B cell (primary cell): ENCODE data around the gene PRPF31. TPM values are rescaled to one million over a fixed set of nuclear protein-coding genes. Genes with fewer than 3 reads are reported as not detected.

Experiments used
- ATAC-seq: fragments of 200-7000 bp; cut with Tn5 transposase; one replicate; pipeline ENCODE4 v1.10.0; 2021; ENCODE audit warnings: low read depth, mild to moderate bottlenecking, moderate number of reproducible peaks, moderate library complexity
- CTCF ChIA-PET: fragments of 350-600 bp; sonication (Branson Sonifier 250); formaldehyde crosslinking; loops from one replicate; lab custom pipeline; 2021; ENCODE audit warnings: antibody characterized with exemption, inconsistent platforms; lab: Charles Lee
- POLR2A ChIA-PET: fragments of 350-600 bp; sonication (Branson Sonifier 250); formaldehyde crosslinking; loops from one replicate; lab custom pipeline; 2021; ENCODE audit warnings: antibody characterized with exemption; lab: Charles Lee
- DNase-seq: peaks from one replicate; pipeline ENCODE4 v3.0.0; 2013
- H2AFZ ChIP-seq: 2 replicates; pipeline ENCODE4 v1.6.1; 2012; ENCODE audit warnings: mild to moderate bottlenecking, low read depth, low read length; ENCODE audit not compliant: insufficient read depth, poor library complexity, severe bottlenecking
- H3K27ac ChIP-seq, 2 donors: 1 replicate in 1 of 2; 2 replicates in 1 of 2; pipeline ENCODE4 v1.5.1; 2012 to 2013; ENCODE audit warnings: low read length in 2 of 2, mild to moderate bottlenecking in 2 of 2, moderate library complexity in 1 of 2
- H3K27me3 ChIP-seq, 4 experiments: fragments of 200-600 bp in 1 of 4; sonication (generic) in 1 of 4; replicated peaks in 1 of 4; 1 replicate in 2 of 4; 2 replicates in 2 of 4; pipeline versions ENCODE4 v1.6.1 to v1.7.0; 2013 to 2016; ENCODE audit warnings: low read length in 3 of 4, mild to moderate bottlenecking in 2 of 4, mixed read lengths in 1 of 4, moderate library complexity in 1 of 4; ENCODE audit not compliant: insufficient read depth in 4 of 4, control insufficient read depth in 3 of 4; ENCODE audit errors: control extremely low read depth in 1 of 4
- H3K36me3 ChIP-seq, 2 experiments: replicated peaks in 1 of 2; 1 replicate in 1 of 2; 2 replicates in 1 of 2; pipeline versions ENCODE4 v1.6.1 to v1.7.1; 2013; ENCODE audit warnings: low read length in 1 of 2; ENCODE audit not compliant: insufficient read depth in 2 of 2, control insufficient read depth in 1 of 2; ENCODE audit errors: control extremely low read depth in 1 of 2, extremely low read depth in 1 of 2
- H3K4me1 ChIP-seq, 2 donors: fragments of 200-600 bp in 1 of 2; sonication (generic) in 1 of 2; 1 replicate in 1 of 2; 2 replicates in 1 of 2; pipeline versions ENCODE4 v1.5.1 to v1.6.1; 2013 to 2017; ENCODE audit warnings: low read length in 2 of 2; ENCODE audit not compliant: control insufficient read depth in 2 of 2, insufficient read depth in 2 of 2
- H3K4me2 ChIP-seq: replicated peaks from 2 replicates; pipeline ENCODE3; 2012; ENCODE audit warnings: mild to moderate bottlenecking, low read depth, low read length; ENCODE audit not compliant: poor library complexity, severe bottlenecking
- H3K4me3 ChIP-seq, 5 experiments: fragments of 200-600 bp in 1 of 5; sonication (generic) in 1 of 5; 1 replicate in 3 of 5; 2 replicates in 2 of 5; pipeline versions ENCODE4 v1.5.1 to v1.7.0; 2011 to 2016; ENCODE audit warnings: low read length in 4 of 5, mild to moderate bottlenecking in 4 of 5, low read depth in 2 of 5, control low read depth in 1 of 5, moderate library complexity in 1 of 5; ENCODE audit not compliant: insufficient read depth in 1 of 5; ENCODE audit errors: control extremely low read depth in 1 of 5, extremely low read depth in 1 of 5
- H3K79me2 ChIP-seq: fragments of 200-600 bp; sonication (generic); one replicate; pipeline ENCODE4 v1.6.0; 2016; ENCODE audit warnings: low read length; ENCODE audit not compliant: control insufficient read depth, insufficient read depth
- H3K9ac ChIP-seq: fragments of 200-600 bp; sonication (generic); 2 replicates; pipeline ENCODE4 v1.6.1; 2017; ENCODE audit warnings: mild to moderate bottlenecking, low read length, moderate library complexity
- H3K9me3 ChIP-seq, 3 donors: one replicate each; pipeline versions ENCODE4 v1.6.1 to v1.7.1; 2013; ENCODE audit warnings: low read length in 2 of 3; ENCODE audit not compliant: control insufficient read depth in 2 of 3, insufficient read depth in 1 of 3; ENCODE audit errors: control extremely low read depth in 1 of 3
- H4K20me1 ChIP-seq: 2 replicates; pipeline ENCODE4 v1.6.0; 2012; ENCODE audit warnings: mild to moderate bottlenecking, low read length; ENCODE audit not compliant: insufficient read depth, control insufficient read depth, poor library complexity, severe bottlenecking
- H3K27ac Mint-ChIP-seq: one replicate; pipeline ENCODE4 v1.8.0; 2021; ENCODE audit warnings: mixed read lengths
- H3K27me3 Mint-ChIP-seq: one replicate; pipeline ENCODE4 v1.8.0; 2021; ENCODE audit warnings: mixed read lengths
- H3K4me1 Mint-ChIP-seq: one replicate; pipeline ENCODE4 v1.8.0; 2021; ENCODE audit warnings: mixed read lengths
- H3K4me3 Mint-ChIP-seq: one replicate; pipeline ENCODE4 v1.8.0; 2021; ENCODE audit warnings: mixed read lengths
- H3K9me3 Mint-ChIP-seq: one replicate; pipeline ENCODE4 v1.8.0; 2022; ENCODE audit warnings: mixed read lengths; ENCODE audit not compliant: insufficient read depth
- EZH2 ChIP-seq: IDR thresholded peaks from 2 replicates; pipeline ENCODE4 v1.6.1; 2012; ENCODE audit warnings: borderline replicate concordance, low read depth, mild to moderate bottlenecking, moderate library complexity, low read length; ENCODE audit not compliant: insufficient read depth, poor library complexity, severe bottlenecking
- WGBS: methylation state at CpG from one replicate; pipeline ENCODE4 v1.1.5; 2013; ENCODE audit warnings: missing lambda C conversion rate; ENCODE audit not compliant: insufficient coverage; 5-methylcytosine and 5-hydroxymethylcytosine counted together
- intact Hi-C: fragments of 100-400 bp; cut with micrococcal nuclease; formaldehyde crosslinking; loops from one replicate; pipeline ENCODE4 v1.10.0; 2022
- polyA plus RNA-seq: library from polyadenylated mRNA; depleted of rRNA; stranded (reverse); fragments of >200 nt; gene quantifications from 2 replicates; pipeline ENCODE4 v1.2.3, GENCODE V29; 2012
- total RNA-seq, 2 donors: library from RNA; stranded (reverse); fragments of 120-200 nt in 1 of 2; gene quantifications; 1 replicate in 1 of 2; 2 replicates in 1 of 2; pipeline versions ENCODE4 v1.2.3 to v1.2.4, GENCODE V29; 2013 to 2022
- TF ChIP-seq, protein P1 (sequence below): fragments of 200-600 bp; IDR thresholded peaks from one replicate; pipeline ENCODE4 v1.8.0; 2022; ENCODE audit warnings: antibody characterized with exemption, mild to moderate bottlenecking

Gene PRPF31
- total and polyA plus RNA-seq, 2 donors (not counting 1 experiment from before 2014, with no cell fraction given) = 61.2 to 66.2 TPM

GRCh38 chr19:54136864-54137698, 21.5 kb downstream of the PRPF31 start:
- Histone ChIP-seq H3K79me2 (peaks cover 45% of the 10 kb centered on the region), H3K4me2 (peak overlapping the region; percentile 96), H3K4me1 (peaks cover 24 to 32% of the 10 kb centered on the region in 2 donors), H2AFZ (peak overlapping the region; percentile 81), H3K4me3 (peak overlapping the region; percentile 9 to 94 (median 79)), H3K27ac (peak overlapping the region; percentile 4 to 96), H3K9me3 (no peaks in the 10 kb centered on the region), H3K9ac (peak overlapping the region; percentile 93), H3K27me3 (peaks cover 0 to 13% (median 2%) of the 10 kb centered on the region in 4 experiments), H4K20me1 (peaks cover 42% of the 10 kb centered on the region), H3K36me3 (peaks cover 0 to 18% of the 10 kb centered on the region in 2 experiments)
- intact Hi-C loops = loop anchor here (1.0 kb wide), 8 partner anchors 22 to 327 kb away; partner anchors contain the start of genes LENG1, LENG8, NDUFA3 and PRPF31
- DNase-seq (peak; percentile 100), ATAC-seq (peak; percentile 77)
- ChIA-PET POLR2A (interaction anchor here (0.6 to 1.8 kb wide), 11 partner anchors 16 to 1517 kb away, joined by 3 to 25 read pairs (median 4); partner anchors contain the start of genes LENG1, LENG8, MBOAT7 and NDUFA3), CTCF (interaction anchor here (1.0 to 2.0 kb wide), 6 partner anchors 19 to 941 kb away, joined by 3 to 7 read pairs (median 5); partner anchors contain the start of genes LENG1, PRPF31 and TFPT)
- H3K27ac Mint-ChIP-seq = peak overlapping the region; percentile 89
- peaks cover 4% of the 10 kb centered on the region for H3K27me3 Mint-ChIP-seq
- TF ChIP-seq, protein P1, sequence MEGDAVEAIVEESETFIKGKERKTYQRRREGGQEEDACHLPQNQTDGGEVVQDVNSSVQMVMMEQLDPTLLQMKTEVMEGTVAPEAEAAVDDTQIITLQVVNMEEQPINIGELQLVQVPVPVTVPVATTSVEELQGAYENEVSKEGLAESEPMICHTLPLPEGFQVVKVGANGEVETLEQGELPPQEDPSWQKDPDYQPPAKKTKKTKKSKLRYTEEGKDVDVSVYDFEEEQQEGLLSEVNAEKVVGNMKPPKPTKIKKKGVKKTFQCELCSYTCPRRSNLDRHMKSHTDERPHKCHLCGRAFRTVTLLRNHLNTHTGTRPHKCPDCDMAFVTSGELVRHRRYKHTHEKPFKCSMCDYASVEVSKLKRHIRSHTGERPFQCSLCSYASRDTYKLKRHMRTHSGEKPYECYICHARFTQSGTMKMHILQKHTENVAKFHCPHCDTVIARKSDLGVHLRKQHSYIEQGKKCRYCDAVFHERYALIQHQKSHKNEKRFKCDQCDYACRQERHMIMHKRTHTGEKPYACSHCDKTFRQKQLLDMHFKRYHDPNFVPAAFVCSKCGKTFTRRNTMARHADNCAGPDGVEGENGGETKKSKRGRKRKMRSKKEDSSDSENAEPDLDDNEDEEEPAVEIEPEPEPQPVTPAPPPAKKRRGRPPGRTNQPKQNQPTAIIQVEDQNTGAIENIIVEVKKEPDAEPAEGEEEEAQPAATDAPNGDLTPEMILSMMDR = no peak
- TF ChIP-seq EZH2 = no peak
- peak overlapping the region; percentile 89 for H3K4me3 Mint-ChIP-seq
- H3K4me1 Mint-ChIP-seq = peaks cover 48% of the 10 kb centered on the region
- 0% methylated on average over 34 of the region's 46 CpGs for WGBS
- H3K9me3 Mint-ChIP-seq = no peaks in the 10 kb centered on the region
